Trophoblast cell (in vitro differentiated cells and primary cell): ENCODE data around the gene BTG2.
A peak's percentile ranks its signal among the peaks of the same experiment; 100 is the strongest.

Source experiments
- DNase-seq, 2 donors: peaks; one replicate each; pipeline ENCODE4 v3.0.0-alpha.2; 2016
- H2AFZ ChIP-seq: 2 replicates; pipeline ENCODE4 v1.6.1; 2013; ENCODE audit warnings: low read length, moderate library complexity, mild to moderate bottlenecking; ENCODE audit not compliant: insufficient read depth, poor library complexity
- H2AK5ac ChIP-seq: 2 replicates; pipeline ENCODE4 v1.6.1; 2013; ENCODE audit warnings: mild to moderate bottlenecking, low read length
- H2BK120ac ChIP-seq: 2 replicates; pipeline ENCODE4 v1.6.1; 2013; ENCODE audit warnings: low read length, mild to moderate bottlenecking, moderate library complexity; ENCODE audit not compliant: insufficient read depth, poor library complexity
- H2BK12ac ChIP-seq: 2 replicates; pipeline ENCODE4 v1.6.1; 2013; ENCODE audit warnings: mild to moderate bottlenecking, low read length, moderate library complexity
- H2BK5ac ChIP-seq: 2 replicates; pipeline ENCODE4 v1.6.1; 2013; ENCODE audit warnings: low read length, low read depth, moderate library complexity, mild to moderate bottlenecking; ENCODE audit not compliant: poor library complexity
- H3K14ac ChIP-seq: 2 replicates; pipeline ENCODE4 v1.6.1; 2013; ENCODE audit warnings: mild to moderate bottlenecking, low read length
- H3K18ac ChIP-seq: 2 replicates; pipeline ENCODE4 v1.6.1; 2013; ENCODE audit warnings: mild to moderate bottlenecking, low read length
- H3K23ac ChIP-seq: 2 replicates; pipeline ENCODE4 v1.6.1; 2013; ENCODE audit warnings: low read length
- H3K27ac ChIP-seq: 2 replicates; pipeline ENCODE4 v1.5.1; 2013; ENCODE audit warnings: low read depth, mild to moderate bottlenecking, inconsistent platforms, low read length, moderate library complexity
- H3K27me3 ChIP-seq: 2 replicates; pipeline ENCODE4 v1.6.1; 2013; ENCODE audit warnings: inconsistent platforms, mild to moderate bottlenecking, low read length, moderate library complexity; ENCODE audit not compliant: insufficient read depth
- H3K36me3 ChIP-seq, 2 experiments: 1 replicate in 1 of 2; 2 replicates in 1 of 2; pipeline ENCODE4 v1.6.1; 2013; ENCODE audit warnings: low read length in 2 of 2, mild to moderate bottlenecking in 2 of 2, moderate library complexity in 1 of 2; ENCODE audit not compliant: insufficient read depth in 2 of 2, control insufficient read depth in 1 of 2
- H3K4ac ChIP-seq: 2 replicates; pipeline ENCODE4 v1.6.1; 2013; ENCODE audit warnings: low read depth, mild to moderate bottlenecking, low read length, moderate library complexity
- H3K4me1 ChIP-seq, 2 experiments: 1 replicate in 1 of 2; 2 replicates in 1 of 2; pipeline ENCODE4 v1.6.1; 2013; ENCODE audit warnings: low read length in 2 of 2, mild to moderate bottlenecking in 2 of 2, moderate library complexity in 1 of 2; ENCODE audit not compliant: insufficient read depth in 2 of 2, control insufficient read depth in 1 of 2
- H3K4me2 ChIP-seq: 2 replicates; pipeline ENCODE4 v1.6.1; 2013; ENCODE audit warnings: inconsistent platforms, mild to moderate bottlenecking, low read length, moderate library complexity
- H3K4me3 ChIP-seq: 2 replicates; pipeline ENCODE4 v1.5.1; 2013; ENCODE audit warnings: mild to moderate bottlenecking, low read depth, low read length, inconsistent platforms
- H3K79me1 ChIP-seq: one replicate; pipeline ENCODE4 v1.6.1; 2013; ENCODE audit warnings: low read length
- H3K79me2 ChIP-seq: 2 replicates; pipeline ENCODE4 v1.6.1; 2013; ENCODE audit warnings: low read length, mild to moderate bottlenecking; ENCODE audit not compliant: control insufficient read depth, insufficient read depth, poor library complexity
- H3K9ac ChIP-seq: 2 replicates; pipeline ENCODE4 v1.6.1; 2013; ENCODE audit warnings: mild to moderate bottlenecking, low read length
- H3K9me3 ChIP-seq: 2 replicates; pipeline ENCODE4 v1.6.1; 2013; ENCODE audit warnings: low read depth, mild to moderate bottlenecking, control low read depth, inconsistent platforms, low read length; ENCODE audit not compliant: insufficient read depth
- H4K12ac ChIP-seq: 2 replicates; pipeline ENCODE4 v1.6.1; 2013; ENCODE audit warnings: low read depth, mild to moderate bottlenecking, low read length, moderate library complexity
- H4K8ac ChIP-seq: 2 replicates; pipeline ENCODE4 v1.6.1; 2013; ENCODE audit warnings: low read depth, mild to moderate bottlenecking, low read length, moderate library complexity
- H4K91ac ChIP-seq: one replicate; pipeline ENCODE4 v1.6.1; 2013; ENCODE audit warnings: low read depth, mild to moderate bottlenecking, low read length, moderate library complexity
- WGBS: extraction: QIAGEN DNeasy Blood & Tissue Kit; methylation state at CpG from one replicate; pipeline ENCODE4 v1.1.7; 2013; ENCODE audit warnings: missing lambda C conversion rate; ENCODE audit not compliant: insufficient read length, insufficient coverage; ENCODE audit errors: extremely low coverage; 5-methylcytosine and 5-hydroxymethylcytosine counted together

The BTG2 gene

DNA sequence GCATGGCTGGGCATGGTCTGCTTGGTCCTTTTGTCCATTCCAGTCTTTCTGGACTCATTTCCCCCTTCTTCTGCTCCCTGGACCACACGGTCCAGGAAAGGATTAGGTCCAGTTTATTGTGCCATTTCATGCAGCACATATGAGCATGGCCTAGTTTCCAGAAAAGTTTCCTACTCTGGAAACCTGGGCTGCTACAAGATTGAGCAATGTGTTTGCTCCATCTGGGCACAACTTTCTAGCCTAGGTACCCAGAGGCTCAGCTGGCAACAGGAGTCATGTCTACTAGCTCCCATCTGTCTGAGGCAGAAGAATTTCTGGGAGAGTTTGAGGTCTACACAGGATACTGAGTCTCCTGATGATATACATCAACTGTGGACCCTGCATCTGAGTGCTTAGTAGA is 30.8 kb downstream of the BTG2 start:
- no peaks in the 10 kb centered on the region for H3K27me3 ChIP-seq
- no peaks in the 10 kb centered on the region for H3K79me2 ChIP-seq
- H4K12ac ChIP-seq = no peak overlapping the region
- no peak overlapping the region for H2BK12ac ChIP-seq
- DNase-seq = no peak
- H3K9me3 ChIP-seq = no peaks in the 10 kb centered on the region
- H3K4ac ChIP-seq = no peak overlapping the region
- no peak overlapping the region for H3K4me2 ChIP-seq
- H3K4me3 ChIP-seq = no peak overlapping the region
- no peak overlapping the region for H3K14ac ChIP-seq
- H3K4me1 ChIP-seq = peaks cover 0 to 3% of the 10 kb centered on the region in 2 experiments
- no peak overlapping the region for H2AK5ac ChIP-seq
- H2AFZ ChIP-seq = no peak overlapping the region
- no peak overlapping the region for H2BK5ac ChIP-seq
- H3K9ac ChIP-seq = no peak overlapping the region
- H3K36me3 ChIP-seq = no peaks in the 10 kb centered on the region
- no peaks in the 10 kb centered on the region for H3K79me1 ChIP-seq
- no peak overlapping the region for H3K18ac ChIP-seq
- no peak overlapping the region for H3K23ac ChIP-seq
- H4K8ac ChIP-seq = no peak overlapping the region
- H2BK120ac ChIP-seq = no peak overlapping the region
- H4K91ac ChIP-seq = no peak overlapping the region
- no CpG with 5 or more reads among the region's 1 CpG for WGBS
- no peak overlapping the region for H3K27ac ChIP-seq

DNA sequence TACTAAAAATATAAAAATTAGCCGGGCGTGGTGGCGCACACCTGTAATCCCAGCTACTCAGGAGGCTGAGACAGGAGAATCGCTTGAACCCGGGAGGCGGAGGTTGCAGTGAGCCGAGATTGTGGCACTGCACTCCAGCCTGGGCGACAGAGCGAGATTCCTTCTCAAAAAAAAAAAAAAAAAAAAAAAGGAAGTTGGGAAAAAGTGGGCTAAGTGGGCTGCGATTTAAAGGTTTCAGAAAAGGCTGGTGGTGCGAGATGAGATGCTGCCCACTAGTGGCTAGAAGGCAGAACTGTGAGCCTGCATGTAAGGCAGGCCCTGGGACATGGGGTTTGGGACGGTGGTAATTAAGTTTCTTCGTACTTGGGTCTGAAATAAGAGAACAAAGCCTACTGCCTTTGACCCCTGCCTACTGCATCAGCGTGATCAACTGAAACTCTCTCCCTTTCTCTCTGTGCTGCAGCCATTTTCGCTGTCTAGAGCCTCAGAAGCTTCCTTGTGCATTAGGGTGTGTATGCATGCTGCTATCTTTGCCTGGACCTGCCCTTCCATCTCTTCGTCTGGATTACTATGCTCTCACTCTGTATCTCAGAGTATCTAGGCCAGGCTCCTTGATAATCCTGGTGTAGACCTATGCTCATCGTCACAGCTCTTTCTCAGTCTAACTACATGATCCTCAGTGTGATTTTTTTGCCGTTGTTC is 33.2 kb downstream of the BTG2 start:
- Histone ChIP-seq H3K27ac (no peak overlapping the region), H3K4me2 (no peak overlapping the region), H3K4me1 (peaks cover 0 to 3% of the 10 kb centered on the region in 2 experiments), H3K4me3 (no peak overlapping the region), H3K9ac (no peak overlapping the region), H2BK12ac (no peak overlapping the region), H2AK5ac (no peak overlapping the region), H3K79me2 (no peaks in the 10 kb centered on the region), H3K4ac (no peak overlapping the region), H3K14ac (no peak overlapping the region), H3K36me3 (no peaks in the 10 kb centered on the region), H3K27me3 (no peaks in the 10 kb centered on the region), H2AFZ (no peak overlapping the region), H3K23ac (no peak overlapping the region), H3K9me3 (no peaks in the 10 kb centered on the region), H2BK5ac (no peak overlapping the region), H4K8ac (no peak overlapping the region), H4K91ac (no peak overlapping the region), H2BK120ac (no peak overlapping the region), H3K18ac (no peak overlapping the region), H3K79me1 (no peaks in the 10 kb centered on the region), H4K12ac (no peak overlapping the region)
- WGBS = no CpG with 5 or more reads among the region's 18 CpGs
- peak; percentile 30 to 71 for DNase-seq

DNA sequence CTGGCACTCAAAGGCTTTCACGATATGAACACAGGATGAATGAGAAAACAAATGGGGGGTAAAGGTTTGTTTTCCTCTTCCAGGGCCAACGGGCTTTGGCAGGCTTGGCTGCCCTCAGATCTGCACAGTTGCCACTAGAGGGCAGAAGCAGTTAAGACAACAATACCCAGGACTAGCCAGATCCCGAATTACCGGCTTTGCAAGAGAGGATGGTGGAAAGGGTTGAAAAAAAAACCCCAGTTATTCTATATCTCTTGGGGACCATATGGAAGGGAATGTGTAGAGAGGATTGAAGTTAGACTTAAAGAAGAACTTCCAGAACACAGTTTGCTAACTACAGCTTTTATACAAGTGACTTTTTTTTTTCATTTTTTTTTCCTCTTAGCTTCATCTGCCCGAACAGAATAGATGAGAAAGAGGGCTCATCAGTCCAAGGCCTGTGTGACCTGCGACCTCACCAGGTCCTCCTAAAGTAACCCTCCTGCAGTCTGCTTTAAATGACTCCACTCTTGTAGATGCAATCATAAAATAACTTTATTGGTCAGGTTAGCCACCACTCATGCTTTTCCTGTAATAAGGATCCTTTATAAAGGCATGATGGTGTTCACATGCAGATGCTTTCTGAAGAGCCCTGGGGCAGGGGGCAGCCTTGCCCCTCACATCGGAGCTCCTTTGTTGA is 34.9 kb downstream of the BTG2 start:
- Histone ChIP-seq H3K4me2 (no peak overlapping the region), H2BK12ac (no peak overlapping the region), H3K9me3 (no peaks in the 10 kb centered on the region), H4K12ac (no peak overlapping the region), H2BK120ac (no peak overlapping the region), H4K91ac (no peak overlapping the region), H3K23ac (no peak overlapping the region), H3K79me1 (no peaks in the 10 kb centered on the region), H2AK5ac (no peak overlapping the region), H3K14ac (no peak overlapping the region), H3K4me3 (no peak overlapping the region), H2BK5ac (no peak overlapping the region), H3K9ac (no peak overlapping the region), H3K27ac (no peak overlapping the region), H4K8ac (no peak overlapping the region), H3K4ac (no peak overlapping the region), H2AFZ (no peak overlapping the region), H3K79me2 (no peaks in the 10 kb centered on the region), H3K27me3 (no peaks in the 10 kb centered on the region), H3K36me3 (no peaks in the 10 kb centered on the region), H3K4me1 (peaks cover 0 to 3% of the 10 kb centered on the region in 2 experiments), H3K18ac (no peak overlapping the region)
- DNase-seq = peak; percentile 58 to 90
- WGBS = no CpG with 5 or more reads among the region's 7 CpGs

DNA sequence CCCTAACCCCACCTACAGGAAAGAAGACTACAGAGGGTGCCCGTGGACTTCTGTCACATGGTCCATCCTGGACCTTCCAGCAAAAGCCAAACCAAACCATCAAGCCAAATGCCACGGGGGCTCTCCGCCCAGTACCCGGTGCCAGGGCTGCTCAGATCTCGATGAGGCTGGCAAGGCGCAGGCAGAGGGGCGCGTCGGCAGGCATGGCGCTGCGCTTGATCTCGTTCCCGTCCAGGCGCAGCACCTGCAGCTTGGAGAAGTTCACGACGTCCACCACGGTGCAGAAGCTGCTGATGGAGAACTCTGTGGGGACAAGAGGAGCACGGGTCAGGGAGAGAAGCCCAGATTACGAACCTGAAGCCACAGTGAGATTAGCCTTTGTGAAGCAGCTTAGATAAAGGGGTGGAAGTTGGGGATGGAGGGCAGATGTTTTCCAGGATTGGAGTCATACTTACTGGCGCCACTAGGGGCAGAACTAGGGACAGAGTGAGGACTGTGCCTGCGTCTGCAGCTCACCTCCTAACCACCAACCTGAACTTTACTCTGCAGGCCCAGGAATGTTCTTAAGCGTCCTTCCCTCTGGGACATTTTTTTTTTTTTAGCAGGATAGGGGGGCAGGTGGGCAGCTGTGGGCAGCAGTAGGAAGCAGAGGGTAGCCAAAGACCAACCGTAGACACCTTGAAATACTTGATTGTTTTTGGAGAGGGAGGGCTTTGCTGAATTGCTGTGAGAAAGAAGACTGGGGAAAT is 37.0 kb downstream of the BTG2 start:
- Histone ChIP-seq H2BK5ac (no peak overlapping the region), H3K27ac (no peak overlapping the region), H4K91ac (no peak overlapping the region), H3K4me2 (no peak overlapping the region), H2BK120ac (no peak overlapping the region), H4K8ac (no peak overlapping the region), H2AK5ac (no peak overlapping the region), H3K9me3 (no peaks in the 10 kb centered on the region), H3K27me3 (no peaks in the 10 kb centered on the region), H3K79me2 (no peaks in the 10 kb centered on the region), H3K9ac (no peak overlapping the region), H3K4ac (no peak overlapping the region), H2AFZ (no peak overlapping the region), H3K18ac (no peak overlapping the region), H3K79me1 (no peaks in the 10 kb centered on the region), H2BK12ac (no peak overlapping the region), H3K23ac (no peak overlapping the region), H3K14ac (no peak overlapping the region), H4K12ac (no peak overlapping the region), H3K36me3 (no peaks in the 10 kb centered on the region), H3K4me1 (no peaks in the 10 kb centered on the region), H3K4me3 (no peak overlapping the region)
- WGBS = no CpG with 5 or more reads among the region's 23 CpGs
- DNase-seq = peak; percentile 34 to 72
